Heart right ventricle (tissue), 16 donors: Measurements from ENCODE around the gene RTTN. TPM values are rescaled to one million over a fixed set of nuclear protein-coding genes. Genes with fewer than 3 reads are reported as not detected.
"Not testable (repeated sequence)": the region's sequence is repeated elsewhere in the genome, so short reads cannot be mapped to it uniquely, and the experiment has no call there.

Source experiments
- ATAC-seq, 8 donors: fragments of 200-7000 bp; cut with Tn5 transposase; one replicate each; pipeline ENCODE4 v1.9.1; 2020; ENCODE audit warnings: mild to moderate bottlenecking in 8 of 8, moderate library complexity in 8 of 8, moderate number of reproducible peaks in 1 of 8
- DNase-seq, 2 donors: peaks; one replicate each; pipeline ENCODE4 v3.0.0-alpha.2; 2020
- H3K27ac ChIP-seq, 10 donors: fragments of 200-600 bp; sonication (generic) in 2 of 10; one replicate each; pipeline versions ENCODE4 v1.5.0 to v1.8.0; 2020 to 2022; ENCODE audit warnings: mild to moderate bottlenecking in 3 of 10
- H3K27me3 ChIP-seq, 7 donors: fragments of 200-600 bp; one replicate each; pipeline ENCODE4 v1.8.0; 2021 to 2022; ENCODE audit warnings: mild to moderate bottlenecking in 2 of 7
- H3K36me3 ChIP-seq, 9 donors: fragments of 200-600 bp; sonication (generic) in 1 of 9; one replicate each; pipeline versions ENCODE4 v1.5.0 to v1.8.0; 2020 to 2022; ENCODE audit warnings: mild to moderate bottlenecking in 2 of 9
- H3K4me1 ChIP-seq, 9 donors: fragments of 200-600 bp; sonication (generic) in 1 of 9; one replicate each; pipeline versions ENCODE4 v1.5.0 to v1.8.0; 2020 to 2022; ENCODE audit warnings: mild to moderate bottlenecking in 4 of 9
- H3K4me3 ChIP-seq, 10 donors: fragments of 200-600 bp; sonication (generic) in 2 of 10; one replicate each; pipeline versions ENCODE4 v1.5.0 to v1.8.0; 2020 to 2022; ENCODE audit warnings: mild to moderate bottlenecking in 7 of 10, moderate library complexity in 2 of 10
- H3K9me3 ChIP-seq, 11 donors: fragments of 200-600 bp in 10 of 11; sonication (generic) in 2 of 11; one replicate each; pipeline versions ENCODE4 v1.5.0 to v1.8.0; 2013 to 2022; ENCODE audit warnings: mild to moderate bottlenecking in 2 of 11, control low read depth in 1 of 11, moderate library complexity in 1 of 11
- WGBS, 2 donors: extraction: QIAGEN DNeasy Blood & Tissue Kit; methylation state at CpG; one replicate each; pipeline ENCODE4 v1.1.7; 2013; ENCODE audit warnings: inconsistent platforms in 1 of 2; 5-methylcytosine and 5-hydroxymethylcytosine counted together
- intact Hi-C, 10 donors: fragments of 100-400 bp; cut with DNase I; formaldehyde crosslinking; loops; one replicate each; pipeline versions ENCODE4 v1.11.1 to v1.14.2; 2022
- long read RNA-seq, 3 donors: library from polyadenylated mRNA; unstranded; transcript quantifications; one replicate each; pipeline ENCODE4 v2.0.0, GENCODE V29; 2020 to 2021
- polyA plus RNA-seq, 2 donors: library from polyadenylated mRNA; stranded (reverse); fragments of 200-250 nt; gene quantifications; one replicate each; pipeline ENCODE4 v1.2.3, GENCODE V29; 2013
- total RNA-seq, 10 donors: library from RNA; stranded (reverse); fragmentation: NEBNext Ultra II Directional in 3 of 10; extraction: Animal tissue kit (Norgen Biotek cat#: 25700) in 3 of 10; gene quantifications; one replicate each; pipeline versions ENCODE4 v1.2.1 to v1.2.4, GENCODE V29; 2021 to 2023
- TF ChIP-seq, protein P1 (sequence below), 9 donors: fragments of 200-600 bp; sonication (generic) in 2 of 9; IDR thresholded peaks; one replicate each; pipeline versions ENCODE4 v1.5.0 to v1.8.0; 2021 to 2022; ENCODE audit warnings: antibody characterized with exemption in 9 of 9, mild to moderate bottlenecking in 5 of 9, moderate library complexity in 1 of 9
- donor health status: Arrhythmogenic right ventricular cardiomyopathy.
- donor health status: ischemic (EF 13 %, LVEDD 7.1; RV severe dilation, severe dysfunction).
- donor health status: healthy with polysubstance abuse.
- donor health status: DM: no; HTN: yes; CAD: no.
- donor health status: DM: no; HTN: no; CAD: no.
- donor health status: ischemic (EF 25% LVEDD 6.9; RV normal size, moderate dysfunction).
- donor health status: ischemic (EF 25% LVEDD 5.7; RV mildly dilated, moderate dysfunction).
- donor health status: healthy.
- donor health status: DM: yes; HTN: yes; CAD: no.
- donor health status: Ischemic cardiomyopathy.
- donor health status: ischemic (EF 35%, LVEDD 5.7; RV mildly dilated, moderate dysfunction).
- donor health status: nonischemic (EF 11% LVEDD 7.7; RV severe dilation, severe dysfunction).
- donor health status: DM: yes; HTN: yes; CAD: no.
- donor health status: PGD.
- donor health status: ischemic (EF 29% LVEDD 5.4; RV normal size, mild dysfunction).
- donor health status: nonischemic (EF 23%, LVEDD 6.1; RV moderate dilation, normal function).

RTTN gene
- total RNA-seq (10 to 100 TPM in 5 of 10 donors, 1 to 10 TPM in 5; 6.5 to 15.7 (median 10.2) TPM), polyA plus RNA-seq (1 to 10 TPM; 3.5 to 9.4 TPM)
- long read RNA-seq, donor 1, partial matches to known transcripts, result 2 of 4 reads
- long read RNA-seq, donor 1, other reads (novel, unspliced or antisense), result 2 of 4 reads
- long read RNA-seq, donor 2, partial matches to known transcripts, result 6 of 8 reads
- long read RNA-seq, donor 2, other reads (novel, unspliced or antisense), result 2 of 8 reads
- long read RNA-seq, donor 3, partial matches to known transcripts, result 5 of 6 reads
- long read RNA-seq, donor 3, other reads (novel, unspliced or antisense), result 1 of 6 reads

DNA sequence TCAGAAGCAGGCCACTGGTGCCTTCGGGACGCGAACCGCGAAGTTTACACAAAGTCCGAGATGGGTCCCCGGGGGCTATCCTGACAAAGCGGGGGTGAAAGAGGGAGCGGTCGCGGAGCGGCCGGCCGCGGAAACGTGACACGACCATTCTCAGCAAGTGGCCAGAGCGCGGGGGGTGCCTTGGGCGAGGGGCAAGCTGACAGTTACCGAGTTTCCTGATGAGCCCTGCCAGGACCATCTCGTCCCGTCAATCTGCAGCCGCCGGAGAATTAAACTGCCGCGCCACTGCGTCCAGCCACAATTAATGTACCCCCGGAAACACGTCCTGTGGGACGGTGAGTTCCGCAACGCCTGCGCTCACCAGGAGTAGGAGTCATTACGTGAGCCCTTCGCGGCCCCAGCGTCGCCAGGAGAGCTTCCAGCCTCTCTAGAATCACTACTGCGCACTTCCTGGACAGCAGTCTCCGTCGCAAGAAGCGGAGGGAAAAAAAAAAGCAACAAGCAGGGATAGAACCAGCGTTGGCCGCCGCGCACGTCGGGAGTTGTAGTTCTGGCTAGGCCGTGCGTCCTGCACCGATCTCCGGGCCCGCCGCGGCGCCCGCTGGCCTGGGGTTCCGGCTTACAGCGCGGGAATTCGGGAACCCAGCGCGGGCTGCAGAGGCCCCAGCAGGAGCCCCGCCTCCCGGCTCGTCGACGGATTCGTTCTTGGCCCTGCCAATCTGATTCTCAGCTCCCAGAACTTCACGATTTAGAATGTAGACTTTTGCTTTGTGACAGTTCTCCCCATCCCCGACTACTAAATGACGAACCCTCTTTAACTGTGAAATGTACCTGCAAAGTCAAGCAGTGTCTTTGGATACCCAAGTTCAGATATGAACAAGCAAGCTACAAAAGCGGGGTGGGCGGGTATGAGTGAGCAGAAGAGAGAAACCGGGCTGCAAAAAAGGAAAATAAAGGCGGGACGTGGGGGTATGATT, at the start of gene RTTN:
Gene RTTN, minus strand, starts transcription at position 267 of the 977 bp plus-strand sequence. Its CDS starts 29 bp downstream, at position 238.
- 0% methylated on average over 78 of the region's 78 CpGs for WGBS, 2 donors
- Histone ChIP-seq H3K4me3 (peak within 1 kb of the TSS; percentile 32 to 89 (median 74)), H3K27me3 (peaks cover 0 to 2% (median 0%) of the 10 kb centered on the region in 7 donors), H3K27ac (peak within 1 kb of the TSS; percentile 91 to 99 (median 97)), H3K4me1 (peaks cover 0 to 22% (median 16%) of the 10 kb centered on the region in 9 donors), H3K9me3 (no peaks in the 10 kb centered on the region), H3K36me3 (peaks cover 0 to 27% (median 4%) of the 10 kb centered on the region in 9 donors)
- DNase-seq (peak; percentile 94 to 95), ATAC-seq (peak; percentile 100)
- intact Hi-C loops, result loop anchor here in 9 of 10 donors (1.0 to 10.0 kb wide), 5 partner anchors 79 to 217 kb away; partner anchors contain the start of gene SOCS6 (in 8 of the 9)
- TF ChIP-seq, protein P1, sequence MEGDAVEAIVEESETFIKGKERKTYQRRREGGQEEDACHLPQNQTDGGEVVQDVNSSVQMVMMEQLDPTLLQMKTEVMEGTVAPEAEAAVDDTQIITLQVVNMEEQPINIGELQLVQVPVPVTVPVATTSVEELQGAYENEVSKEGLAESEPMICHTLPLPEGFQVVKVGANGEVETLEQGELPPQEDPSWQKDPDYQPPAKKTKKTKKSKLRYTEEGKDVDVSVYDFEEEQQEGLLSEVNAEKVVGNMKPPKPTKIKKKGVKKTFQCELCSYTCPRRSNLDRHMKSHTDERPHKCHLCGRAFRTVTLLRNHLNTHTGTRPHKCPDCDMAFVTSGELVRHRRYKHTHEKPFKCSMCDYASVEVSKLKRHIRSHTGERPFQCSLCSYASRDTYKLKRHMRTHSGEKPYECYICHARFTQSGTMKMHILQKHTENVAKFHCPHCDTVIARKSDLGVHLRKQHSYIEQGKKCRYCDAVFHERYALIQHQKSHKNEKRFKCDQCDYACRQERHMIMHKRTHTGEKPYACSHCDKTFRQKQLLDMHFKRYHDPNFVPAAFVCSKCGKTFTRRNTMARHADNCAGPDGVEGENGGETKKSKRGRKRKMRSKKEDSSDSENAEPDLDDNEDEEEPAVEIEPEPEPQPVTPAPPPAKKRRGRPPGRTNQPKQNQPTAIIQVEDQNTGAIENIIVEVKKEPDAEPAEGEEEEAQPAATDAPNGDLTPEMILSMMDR (IDR thresholded peaks at IDR 0.05), result no peak

DNA sequence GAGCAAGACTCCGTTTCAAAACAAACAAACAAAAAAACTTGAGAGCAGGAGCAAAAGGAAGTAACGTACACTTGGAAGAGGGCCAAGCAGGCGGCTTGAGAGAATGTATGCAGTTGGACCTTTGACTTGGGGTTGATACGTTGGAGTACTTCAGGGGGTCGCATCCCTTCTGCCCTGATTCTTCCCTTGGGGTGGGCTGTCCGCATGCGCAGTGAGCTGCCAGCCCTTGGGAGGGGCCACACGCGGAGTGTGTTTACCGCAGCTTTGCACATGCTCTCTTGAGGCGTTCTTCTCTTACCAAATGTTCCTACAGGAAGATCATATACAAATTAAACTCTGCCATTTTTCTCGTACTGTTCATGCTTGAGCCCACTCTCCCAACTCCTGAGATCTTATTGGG, 45.3 kb upstream of the RTTN start:
- TF ChIP-seq, protein P1 (IDR thresholded peaks at IDR 0.05), result no peak
- H3K9me3 ChIP-seq, result no peaks in the 10 kb centered on the region
- H3K27me3 ChIP-seq, result no peaks in the 10 kb centered on the region
- H3K36me3 ChIP-seq, result no peaks in the 10 kb centered on the region
- ATAC-seq, result no peak
- 83 to 84% methylated on average over 12 of the region's 12 CpGs for WGBS, 2 donors
- no peak for DNase-seq
- no peak overlapping the region for H3K27ac ChIP-seq
- peaks cover 0 to 19% (median 2%) of the 10 kb centered on the region in 9 donors for H3K4me1 ChIP-seq
- H3K4me3 ChIP-seq, result no peak overlapping the region
- intact Hi-C loops, result no loop called here

- H3K4me1 ChIP-seq, result peaks cover 0 to 27% (median 4%) of the 10 kb centered on the region in 9 donors
- ATAC-seq, H3K27me3 ChIP-seq, H3K36me3 ChIP-seq, DNase-seq, intact Hi-C loops, H3K9me3 ChIP-seq, H3K27ac ChIP-seq, H3K4me3 ChIP-seq: not testable (repeated sequence)
- 97 to 98% methylated on average over 18 of the region's 18 CpGs for WGBS, 2 donors
Observed at GRCh38 chr18:70249861-70250260, 44.4 kb upstream of the RTTN start.

DNA sequence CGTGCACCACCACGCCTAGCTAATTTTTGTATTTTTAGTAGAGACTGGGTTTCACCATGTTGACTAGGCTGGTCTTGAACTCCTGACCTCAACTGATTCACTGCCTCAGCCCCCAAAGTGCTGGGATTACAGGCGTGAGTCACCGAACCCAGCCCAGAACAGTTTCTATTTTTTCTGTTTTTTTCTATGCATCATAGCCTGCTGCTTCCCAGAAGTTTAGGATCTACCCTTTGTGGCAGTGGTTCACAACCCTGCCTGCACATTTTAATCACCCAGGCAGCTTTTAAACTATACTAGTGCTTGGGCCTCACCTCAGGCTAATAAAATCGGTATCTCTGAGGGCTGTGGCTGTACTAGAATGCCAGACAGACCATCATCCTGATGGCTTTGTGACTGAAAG, 43.6 kb upstream of the RTTN start:
- WGBS, 2 donors, result 83 to 92% methylated on average over 5 of the region's 5 CpGs
- H3K27ac ChIP-seq, result no peak overlapping the region
- ATAC-seq (no peak), DNase-seq (no peak)
- no peaks in the 10 kb centered on the region for H3K9me3 ChIP-seq
- TF ChIP-seq, protein P1 (IDR thresholded peaks at IDR 0.05), result no peak
- H3K36me3 ChIP-seq, result no peaks in the 10 kb centered on the region
- intact Hi-C loops, result no loop called here
- H3K4me3 ChIP-seq, result no peak overlapping the region
- peaks cover 0 to 27% (median 4%) of the 10 kb centered on the region in 9 donors for H3K4me1 ChIP-seq
- H3K27me3 ChIP-seq, result no peaks in the 10 kb centered on the region
